Loucy (cell line): ENCODE data around the gene SMARCE1.

Experiments
- H2AFZ ChIP-seq: fragments of 200-600 bp; sonication (generic); 2 replicates; pipeline ENCODE4 v1.6.0; 2016; ENCODE audit warnings: antibody characterized with exemption, mild to moderate bottlenecking, low read length, moderate library complexity
- H3F3A ChIP-seq: fragments of 200-600 bp; 2 replicates; pipeline ENCODE4 v1.6.0; 2016; ENCODE audit warnings: antibody characterized with exemption, low read depth, mild to moderate bottlenecking
- H3K27me3 ChIP-seq: fragments of 200-600 bp; sonication (generic); 2 replicates; pipeline ENCODE4 v1.6.1; 2014; ENCODE audit warnings: low read length, mild to moderate bottlenecking; ENCODE audit not compliant: insufficient read depth, poor library complexity, severe bottlenecking
- H3K36me3 ChIP-seq: fragments of 200-600 bp; sonication (generic); 2 replicates; pipeline ENCODE4 v1.6.1; 2016; ENCODE audit warnings: low read length; ENCODE audit not compliant: insufficient read depth
- H3K4me1 ChIP-seq: fragments of 200-600 bp; sonication (generic); 2 replicates; pipeline ENCODE4 v1.5.1; 2014; ENCODE audit warnings: low read length, mild to moderate bottlenecking; ENCODE audit not compliant: insufficient read depth, poor library complexity, severe bottlenecking
- H3K4me2 ChIP-seq: fragments of 200-600 bp; sonication (generic); 2 replicates; pipeline ENCODE4 v1.6.0; 2014; ENCODE audit warnings: antibody characterized with exemption, low read length, low read depth, mild to moderate bottlenecking; ENCODE audit not compliant: poor library complexity, severe bottlenecking
- H3K4me3 ChIP-seq: fragments of 200-600 bp; sonication (generic); 2 replicates; pipeline ENCODE4 v1.5.1; 2014; ENCODE audit warnings: low read length, mild to moderate bottlenecking, mixed read lengths; ENCODE audit not compliant: poor library complexity, severe bottlenecking
- H3K79me2 ChIP-seq: fragments of 200-600 bp; sonication (generic); 2 replicates; pipeline ENCODE4 v1.6.1; 2014; ENCODE audit warnings: low read length; ENCODE audit not compliant: insufficient read depth
- H3K9ac ChIP-seq: fragments of 200-600 bp; sonication (generic); 2 replicates; pipeline ENCODE4 v1.6.0; 2014; ENCODE audit warnings: mild to moderate bottlenecking, low read depth, low read length, moderate library complexity; ENCODE audit not compliant: poor library complexity, severe bottlenecking
- H3K9me2 ChIP-seq: fragments of 200-600 bp; sonication (generic); replicated peaks from 2 replicates; pipeline ENCODE4 v1.6.1; 2016; ENCODE audit warnings: low read depth, low read length, mixed read lengths
- H3K9me3 ChIP-seq: fragments of 200-600 bp; sonication (generic); 2 replicates; pipeline ENCODE4 v1.6.1; 2014; ENCODE audit warnings: mild to moderate bottlenecking, antibody characterized with exemption, low read length, low read depth; ENCODE audit not compliant: insufficient read depth
- H4K20me1 ChIP-seq: fragments of 200-600 bp; sonication (generic); 2 replicates; pipeline ENCODE4 v1.6.0; 2014; ENCODE audit warnings: antibody characterized with exemption, low read length, mild to moderate bottlenecking; ENCODE audit not compliant: insufficient read depth, poor library complexity, severe bottlenecking
- EZH2phosphoT487 ChIP-seq: fragments of 200-600 bp; IDR thresholded peaks from 2 replicates; pipeline ENCODE4 v1.6.1; 2018; ENCODE audit warnings: antibody characterized with exemption, mild to moderate bottlenecking, moderate library complexity, borderline replicate concordance
- TF ChIP-seq, protein P1 (sequence below): fragments of 200-600 bp; sonication (generic); conservative IDR thresholded peaks from 2 replicates; pipeline ENCODE4 v1.5.1; 2014; ENCODE audit warnings: mild to moderate bottlenecking, antibody characterized with exemption, low read length

The SMARCE1 gene

GRCh38 chr17:40615841-40616476 is 31.7 kb downstream of the SMARCE1 start:
- Histone ChIP-seq H2AFZ (no peak overlapping the region), H3K27me3 (no peaks in the 10 kb centered on the region), H3K4me2 (no peak overlapping the region), H3K79me2 (no peaks in the 10 kb centered on the region), H3K9ac (no peak overlapping the region), H3F3A (no peaks in the 10 kb centered on the region), H3K9me2 (no peaks in the 10 kb centered on the region), H4K20me1 (no peaks in the 10 kb centered on the region), H3K36me3 (no peaks in the 10 kb centered on the region), H3K4me1 (peaks cover 4% of the 10 kb centered on the region), H3K9me3 (no peaks in the 10 kb centered on the region), H3K4me3 (no peak overlapping the region)
- TF ChIP-seq, protein P1, sequence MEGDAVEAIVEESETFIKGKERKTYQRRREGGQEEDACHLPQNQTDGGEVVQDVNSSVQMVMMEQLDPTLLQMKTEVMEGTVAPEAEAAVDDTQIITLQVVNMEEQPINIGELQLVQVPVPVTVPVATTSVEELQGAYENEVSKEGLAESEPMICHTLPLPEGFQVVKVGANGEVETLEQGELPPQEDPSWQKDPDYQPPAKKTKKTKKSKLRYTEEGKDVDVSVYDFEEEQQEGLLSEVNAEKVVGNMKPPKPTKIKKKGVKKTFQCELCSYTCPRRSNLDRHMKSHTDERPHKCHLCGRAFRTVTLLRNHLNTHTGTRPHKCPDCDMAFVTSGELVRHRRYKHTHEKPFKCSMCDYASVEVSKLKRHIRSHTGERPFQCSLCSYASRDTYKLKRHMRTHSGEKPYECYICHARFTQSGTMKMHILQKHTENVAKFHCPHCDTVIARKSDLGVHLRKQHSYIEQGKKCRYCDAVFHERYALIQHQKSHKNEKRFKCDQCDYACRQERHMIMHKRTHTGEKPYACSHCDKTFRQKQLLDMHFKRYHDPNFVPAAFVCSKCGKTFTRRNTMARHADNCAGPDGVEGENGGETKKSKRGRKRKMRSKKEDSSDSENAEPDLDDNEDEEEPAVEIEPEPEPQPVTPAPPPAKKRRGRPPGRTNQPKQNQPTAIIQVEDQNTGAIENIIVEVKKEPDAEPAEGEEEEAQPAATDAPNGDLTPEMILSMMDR = no peak
- no peak for TF ChIP-seq EZH2phosphoT487

DNA sequence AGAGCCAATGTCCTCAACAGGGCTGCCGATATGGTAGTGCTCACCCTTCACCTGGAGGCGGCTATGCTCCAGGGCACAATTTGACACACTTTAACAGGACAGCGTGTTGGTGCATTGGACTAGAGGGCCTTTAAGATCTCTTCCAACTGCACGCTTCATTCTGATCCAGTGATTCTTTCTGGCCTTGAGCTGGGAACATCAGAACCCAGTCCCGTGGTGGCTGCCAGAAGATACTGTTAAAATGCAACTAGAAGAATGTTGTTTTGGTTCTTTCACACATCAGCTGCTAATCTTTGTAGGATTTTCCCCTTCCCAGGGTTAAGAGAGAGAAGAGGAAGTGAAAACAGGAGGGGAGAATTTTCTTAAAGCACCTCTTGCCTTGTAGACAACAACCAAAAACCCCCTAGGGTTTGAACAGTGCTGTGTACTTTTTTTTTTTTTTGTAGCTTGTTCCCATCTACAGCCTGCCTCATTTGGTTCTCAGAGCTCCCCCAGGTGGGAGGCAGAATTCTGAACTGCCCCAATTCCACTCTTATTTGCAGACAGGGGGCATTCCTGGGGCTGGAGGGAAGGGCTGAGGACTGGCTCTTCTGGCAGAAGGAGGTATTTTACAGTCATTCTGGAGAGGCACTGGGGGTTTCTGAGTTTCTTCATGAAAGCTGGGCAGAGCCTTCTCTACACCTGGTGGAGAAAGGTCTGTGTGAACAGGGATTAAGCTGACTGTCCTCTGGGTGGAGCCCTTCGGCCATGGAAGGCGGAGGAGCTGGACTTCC is 32.4 kb downstream of the SMARCE1 start:
- Histone ChIP-seq H4K20me1 (no peaks in the 10 kb centered on the region), H3K36me3 (no peaks in the 10 kb centered on the region), H3K27me3 (no peaks in the 10 kb centered on the region), H2AFZ (peak overlapping the region; percentile 60), H3K9ac (no peak overlapping the region), H3K4me2 (no peak overlapping the region), H3K4me1 (peaks cover 3% of the 10 kb centered on the region), H3K9me2 (no peaks in the 10 kb centered on the region), H3F3A (no peaks in the 10 kb centered on the region), H3K79me2 (no peaks in the 10 kb centered on the region), H3K9me3 (no peaks in the 10 kb centered on the region), H3K4me3 (no peak overlapping the region)
- TF ChIP-seq, protein P1 = peak; percentile 70
- TF ChIP-seq EZH2phosphoT487 = no peak

DNA sequence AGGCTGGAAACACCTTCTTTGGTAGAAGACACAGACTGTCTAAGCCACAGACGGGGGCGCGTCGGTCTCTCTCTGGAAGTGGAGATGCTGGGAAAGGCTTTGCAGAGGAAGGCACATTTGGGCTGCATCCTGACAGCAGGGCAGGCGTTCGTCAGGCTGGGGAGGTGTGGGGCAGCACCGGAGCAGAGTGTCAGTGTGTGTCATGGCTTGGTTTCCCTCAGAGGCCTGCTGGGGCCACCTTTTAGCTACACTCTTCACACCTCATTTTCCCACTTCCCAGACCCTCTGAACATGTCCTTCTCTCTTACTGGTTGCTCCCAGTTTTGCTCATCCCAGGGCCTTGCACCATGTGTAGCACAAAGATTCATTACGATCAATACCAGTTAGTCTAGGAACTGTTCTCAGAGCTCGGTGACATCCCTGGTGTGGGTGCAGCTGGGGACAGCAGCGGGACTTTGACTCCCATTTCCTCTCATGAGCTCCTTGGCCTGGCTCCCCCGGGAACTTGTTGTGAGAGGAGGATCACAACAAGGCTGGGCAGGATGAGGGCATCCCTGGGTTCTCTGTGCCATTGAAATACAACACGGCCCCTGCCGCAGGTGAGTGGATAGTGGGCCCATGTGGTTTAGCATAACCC is 33.1 kb downstream of the SMARCE1 start:
- Histone ChIP-seq H3K27me3 (no peaks in the 10 kb centered on the region), H3K9me2 (no peaks in the 10 kb centered on the region), H3K4me3 (no peak overlapping the region), H3K79me2 (no peaks in the 10 kb centered on the region), H2AFZ (no peak overlapping the region), H3K36me3 (no peaks in the 10 kb centered on the region), H3K9me3 (no peaks in the 10 kb centered on the region), H3F3A (no peaks in the 10 kb centered on the region), H3K9ac (no peak overlapping the region), H3K4me1 (no peaks in the 10 kb centered on the region), H4K20me1 (no peaks in the 10 kb centered on the region), H3K4me2 (no peak overlapping the region)
- no peak for TF ChIP-seq EZH2phosphoT487
- TF ChIP-seq, protein P1 = no peak
